ENCODE results near the gene DDIT4L.

DDIT4L gene

GRCh38 chr4:100188829-100189228 lies 1.4 kb downstream of the DDIT4L start:
- TF ChIP-seq, protein P1, sequence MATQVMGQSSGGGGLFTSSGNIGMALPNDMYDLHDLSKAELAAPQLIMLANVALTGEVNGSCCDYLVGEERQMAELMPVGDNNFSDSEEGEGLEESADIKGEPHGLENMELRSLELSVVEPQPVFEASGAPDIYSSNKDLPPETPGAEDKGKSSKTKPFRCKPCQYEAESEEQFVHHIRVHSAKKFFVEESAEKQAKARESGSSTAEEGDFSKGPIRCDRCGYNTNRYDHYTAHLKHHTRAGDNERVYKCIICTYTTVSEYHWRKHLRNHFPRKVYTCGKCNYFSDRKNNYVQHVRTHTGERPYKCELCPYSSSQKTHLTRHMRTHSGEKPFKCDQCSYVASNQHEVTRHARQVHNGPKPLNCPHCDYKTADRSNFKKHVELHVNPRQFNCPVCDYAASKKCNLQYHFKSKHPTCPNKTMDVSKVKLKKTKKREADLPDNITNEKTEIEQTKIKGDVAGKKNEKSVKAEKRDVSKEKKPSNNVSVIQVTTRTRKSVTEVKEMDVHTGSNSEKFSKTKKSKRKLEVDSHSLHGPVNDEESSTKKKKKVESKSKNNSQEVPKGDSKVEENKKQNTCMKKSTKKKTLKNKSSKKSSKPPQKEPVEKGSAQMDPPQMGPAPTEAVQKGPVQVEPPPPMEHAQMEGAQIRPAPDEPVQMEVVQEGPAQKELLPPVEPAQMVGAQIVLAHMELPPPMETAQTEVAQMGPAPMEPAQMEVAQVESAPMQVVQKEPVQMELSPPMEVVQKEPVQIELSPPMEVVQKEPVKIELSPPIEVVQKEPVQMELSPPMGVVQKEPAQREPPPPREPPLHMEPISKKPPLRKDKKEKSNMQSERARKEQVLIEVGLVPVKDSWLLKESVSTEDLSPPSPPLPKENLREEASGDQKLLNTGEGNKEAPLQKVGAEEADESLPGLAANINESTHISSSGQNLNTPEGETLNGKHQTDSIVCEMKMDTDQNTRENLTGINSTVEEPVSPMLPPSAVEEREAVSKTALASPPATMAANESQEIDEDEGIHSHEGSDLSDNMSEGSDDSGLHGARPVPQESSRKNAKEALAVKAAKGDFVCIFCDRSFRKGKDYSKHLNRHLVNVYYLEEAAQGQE (IDR thresholded peaks at IDR 0.05; ENCODE audit: insufficient read depth in 1 of 2, low read depth in 2 of 2, low read length in 2 of 2) = no peak
- no peak for TF ChIP-seq POLR2AphosphoS5 (IDR thresholded peaks at IDR 0.05; ENCODE audit: low read depth, low read length)
- no peak for TF ChIP-seq SIN3A (IDR thresholded peaks at IDR 0.05; ENCODE audit: borderline replicate concordance, insufficient read depth, low read length)
- TF ChIP-seq TAF1 (IDR thresholded peaks at IDR 0.05; ENCODE audit: borderline replicate concordance, insufficient read depth, low read length) = no peak
- no peak for TF ChIP-seq FOXP2 (optimal IDR thresholded peaks at IDR 0.05; ENCODE audit: borderline replicate concordance, extremely low read depth, extremely low read length, insufficient read depth)

- TF ChIP-seq POLR2AphosphoS5 (IDR thresholded peaks at IDR 0.05; ENCODE audit: low read depth, low read length) = no peak
These were observed 2.5 kb downstream of the DDIT4L start for GRCh38 chr4:100187781-100188180.

GRCh38 chr4:100184787-100185186 lies 5.5 kb downstream of the DDIT4L start:
- TF ChIP-seq, protein P1 (IDR thresholded peaks at IDR 0.05; ENCODE audit: insufficient read depth in 1 of 2, low read depth in 2 of 2, low read length in 2 of 2) = no peak
- TF ChIP-seq TAF1 (IDR thresholded peaks at IDR 0.05; ENCODE audit: borderline replicate concordance, insufficient read depth, low read length) = no peak
- no peak for TF ChIP-seq SIN3A (IDR thresholded peaks at IDR 0.05; ENCODE audit: borderline replicate concordance, insufficient read depth, low read length)
- TF ChIP-seq POLR2AphosphoS5 (IDR thresholded peaks at IDR 0.05; ENCODE audit: low read depth, low read length) = no peak
- TF ChIP-seq FOXP2 (optimal IDR thresholded peaks at IDR 0.05; ENCODE audit: borderline replicate concordance, extremely low read depth, extremely low read length, insufficient read depth) = no peak

GRCh38 chr4:100177855-100178254 lies 12.4 kb downstream of the DDIT4L start:
- TF ChIP-seq SIN3A (IDR thresholded peaks at IDR 0.05; ENCODE audit: borderline replicate concordance, insufficient read depth, low read length) (no peak), TAF1 (IDR thresholded peaks at IDR 0.05; ENCODE audit: borderline replicate concordance, insufficient read depth, low read length) (no peak), FOXP2 (optimal IDR thresholded peaks at IDR 0.05; ENCODE audit: borderline replicate concordance, extremely low read depth, extremely low read length, insufficient read depth) (no peak), POLR2AphosphoS5 (IDR thresholded peaks at IDR 0.05; ENCODE audit: low read depth, low read length) (no peak)
- TF ChIP-seq, protein P1 (IDR thresholded peaks at IDR 0.05; ENCODE audit: insufficient read depth in 1 of 2, low read depth in 2 of 2, low read length in 2 of 2) = no peak

DNA sequence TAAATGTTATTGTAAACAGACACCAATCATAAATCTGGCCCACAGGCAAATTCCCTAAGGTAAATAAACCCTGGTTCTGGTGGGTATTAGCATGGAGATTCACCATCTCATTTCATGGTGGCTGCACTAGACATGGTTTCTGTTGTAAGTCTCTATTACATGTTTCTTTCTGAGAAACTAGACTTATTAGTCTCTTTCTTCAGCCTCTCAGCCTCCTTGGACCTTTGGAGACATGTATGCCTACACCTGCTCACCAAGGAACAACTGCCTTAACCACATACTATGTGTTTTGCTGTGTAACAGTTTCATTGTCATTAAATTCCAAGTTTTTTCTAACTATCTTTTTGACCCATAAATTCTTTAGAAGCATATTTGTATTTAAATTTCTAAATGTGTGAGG lies 13.1 kb downstream of the DDIT4L start:
- no peak for TF ChIP-seq TAF1 (IDR thresholded peaks at IDR 0.05; ENCODE audit: borderline replicate concordance, insufficient read depth, low read length)

GRCh38 chr4:100175858-100176257 lies 14.4 kb downstream of the DDIT4L start:
- TF ChIP-seq, protein P1 (IDR thresholded peaks at IDR 0.05; ENCODE audit: insufficient read depth in 1 of 2, low read depth in 2 of 2, low read length in 2 of 2) = no peak
- no peak for TF ChIP-seq FOXP2 (optimal IDR thresholded peaks at IDR 0.05; ENCODE audit: borderline replicate concordance, extremely low read depth, extremely low read length, insufficient read depth)
- TF ChIP-seq TAF1 (IDR thresholded peaks at IDR 0.05; ENCODE audit: borderline replicate concordance, insufficient read depth, low read length) = no peak
- TF ChIP-seq SIN3A (IDR thresholded peaks at IDR 0.05; ENCODE audit: borderline replicate concordance, insufficient read depth, low read length) = no peak
- no peak for TF ChIP-seq POLR2AphosphoS5 (IDR thresholded peaks at IDR 0.05; ENCODE audit: low read depth, low read length)

Data from PFSK-1 (cell line).